ENCODE data around the gene CDH4. TPM values are rescaled to one million over a fixed set of nuclear protein-coding genes. Genes with fewer than 3 reads are reported as not detected.
"Not testable (repeated sequence)": the region's sequence is repeated elsewhere in the genome, so short reads cannot be mapped to it uniquely, and the experiment has no call there.

CDH4 gene
- total and polyA plus RNA-seq, 4 donors: 0.06 to 0.10 TPM; not detected in 2

- H3K4me1 ChIP-seq (ENCODE audit: control insufficient read depth in 1 of 2, insufficient read depth in 2 of 2, low read length in 2 of 2): no peaks in the 10 kb centered on the region
- ATAC-seq (ENCODE audit: low FRiP score): no peak
- no peak overlapping the region for H3K4me3 ChIP-seq (ENCODE audit: low read length in 2 of 2)
- no peak for DNase-seq
- H3K9me3 ChIP-seq (ENCODE audit: control insufficient read depth, low read length): peaks cover 2% of the 10 kb centered on the region
- H3K27ac ChIP-seq (ENCODE audit: low read depth in 1 of 2, low read length in 2 of 2): no peak overlapping the region
- intact Hi-C loops (cut with DNase I): no loop called here
- peaks cover 0 to 2% of the 10 kb centered on the region in 2 donors for H3K36me3 ChIP-seq (ENCODE audit: control insufficient read depth in 1 of 2, insufficient read depth in 2 of 2, low read length in 1 of 2)
- no peaks in the 10 kb centered on the region for H3K27me3 ChIP-seq (ENCODE audit: control insufficient read depth in 1 of 2, insufficient read depth in 2 of 2, low read length in 1 of 2)
- 72 to 80% methylated on average over 9 of the region's 9 CpGs for WGBS, 2 donors
Observed at GRCh38 chr20:61976263-61976643, 724.2 kb downstream of the CDH4 start.

DNA sequence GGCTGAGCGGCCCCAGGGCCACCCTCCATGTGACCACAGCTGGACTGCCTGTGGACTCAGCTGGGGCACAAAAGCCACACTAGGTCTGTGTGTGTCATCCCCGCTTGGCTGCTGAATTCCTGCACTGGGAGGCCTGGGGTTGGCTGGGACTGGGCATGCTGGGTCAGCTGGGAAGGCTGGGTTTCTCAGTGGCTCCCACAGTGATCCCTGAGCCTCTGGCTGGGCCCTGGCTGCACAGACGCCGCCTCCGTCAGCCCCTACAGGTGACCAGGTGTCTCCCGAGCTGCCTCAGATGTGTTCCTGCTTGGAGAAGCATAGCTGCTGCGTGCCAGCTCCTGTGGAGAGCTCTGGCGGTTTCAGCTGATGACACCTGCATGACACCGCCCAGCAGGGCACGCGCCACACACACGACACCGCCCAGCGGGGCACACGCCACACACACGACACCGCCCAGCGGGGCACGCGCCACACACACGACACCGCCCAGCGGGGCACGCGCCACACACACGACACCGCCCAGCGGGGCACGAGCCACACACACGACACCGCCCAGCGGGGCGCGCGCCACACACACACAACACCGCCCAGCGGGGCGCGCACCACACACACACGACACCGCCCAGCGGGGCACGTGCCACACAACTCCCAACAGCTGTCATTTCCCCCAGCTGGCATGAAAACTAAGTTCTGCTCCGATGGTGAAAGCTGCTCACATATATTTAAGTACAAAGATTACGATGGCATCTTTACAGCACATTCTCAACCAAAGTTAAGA, 724.8 kb downstream of the CDH4 start:
- no peak overlapping the region for H3K4me3 ChIP-seq (ENCODE audit: low read length in 2 of 2)
- no peaks in the 10 kb centered on the region for H3K4me1 ChIP-seq (ENCODE audit: control insufficient read depth in 1 of 2, insufficient read depth in 2 of 2, low read length in 2 of 2)
- ATAC-seq (ENCODE audit: low FRiP score) (no peak), DNase-seq (peak in 1 of 2 donors; percentile 57)
- no peaks in the 10 kb centered on the region for H3K27me3 ChIP-seq (ENCODE audit: control insufficient read depth in 1 of 2, insufficient read depth in 2 of 2, low read length in 1 of 2)
- peaks cover 0 to 2% of the 10 kb centered on the region in 2 donors for H3K36me3 ChIP-seq (ENCODE audit: control insufficient read depth in 1 of 2, insufficient read depth in 2 of 2, low read length in 1 of 2)
- intact Hi-C loops (cut with DNase I): no loop called here
- 94 to 97% methylated on average over 35 to 45 of the region's 45 CpGs for WGBS, 2 donors
- H3K27ac ChIP-seq (ENCODE audit: low read depth in 1 of 2, low read length in 2 of 2): no peak overlapping the region
- H3K9me3 ChIP-seq (ENCODE audit: control insufficient read depth, low read length): peaks cover 2% of the 10 kb centered on the region

- H3K27me3 ChIP-seq (ENCODE audit: control insufficient read depth in 1 of 2, insufficient read depth in 2 of 2, low read length in 1 of 2): no peaks in the 10 kb centered on the region
- peaks cover 2% of the 10 kb centered on the region for H3K9me3 ChIP-seq (ENCODE audit: control insufficient read depth, low read length)
- no peak overlapping the region for H3K4me3 ChIP-seq (ENCODE audit: low read length in 2 of 2)
- peaks cover 0 to 2% of the 10 kb centered on the region in 2 donors for H3K36me3 ChIP-seq (ENCODE audit: control insufficient read depth in 1 of 2, insufficient read depth in 2 of 2, low read length in 1 of 2)
- H3K4me1 ChIP-seq (ENCODE audit: control insufficient read depth in 1 of 2, insufficient read depth in 2 of 2, low read length in 2 of 2): no peaks in the 10 kb centered on the region
- peak in 1 of 2 donors; percentile 39 for DNase-seq
- intact Hi-C loops (cut with DNase I): no loop called here
- no peak overlapping the region for H3K27ac ChIP-seq (ENCODE audit: low read depth in 1 of 2, low read length in 2 of 2)
- ATAC-seq (ENCODE audit: low FRiP score): no peak
- 89 to 90% methylated on average over 10 of the region's 10 CpGs for WGBS, 2 donors
Observed at GRCh38 chr20:61977419-61977786, 725.3 kb downstream of the CDH4 start.

- intact Hi-C loops (cut with DNase I): no loop called here
- no peak for ATAC-seq (ENCODE audit: low FRiP score)
- peaks cover 0 to 3% of the 10 kb centered on the region in 2 donors for H3K36me3 ChIP-seq (ENCODE audit: control insufficient read depth in 1 of 2, insufficient read depth in 2 of 2, low read length in 1 of 2)
Observed at GRCh38 chr20:61978491-61978890, 726.4 kb downstream of the CDH4 start.

DNA sequence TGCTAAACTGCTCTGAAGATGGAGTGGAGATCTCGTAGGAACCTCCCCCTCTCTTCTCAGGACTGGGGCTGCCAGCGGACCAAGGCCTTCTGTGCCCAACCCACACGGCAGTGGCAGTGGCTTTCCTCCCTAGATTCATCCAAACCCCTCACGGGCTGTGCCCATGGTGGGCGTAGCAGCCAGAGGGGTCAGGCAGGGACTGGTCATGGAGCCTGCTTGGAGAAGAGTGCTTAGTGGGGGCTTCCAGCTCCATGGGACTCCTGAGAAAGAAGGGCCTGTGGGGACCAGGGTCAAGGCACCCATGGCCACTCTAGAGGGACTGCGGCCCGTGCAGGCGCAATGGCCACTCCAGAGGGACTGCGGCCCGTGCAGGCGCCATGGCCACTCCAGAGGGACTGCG, 727.0 kb downstream of the CDH4 start:
- 79 to 90% methylated on average over 9 to 12 of the region's 12 CpGs for WGBS, 2 donors
- intact Hi-C loops (cut with DNase I): no loop called here
- DNase-seq: peak in 1 of 2 donors; percentile 37
- H3K27ac ChIP-seq (ENCODE audit: low read depth in 1 of 2, low read length in 2 of 2): no peak overlapping the region
- peaks cover 0 to 3% of the 10 kb centered on the region in 2 donors for H3K36me3 ChIP-seq (ENCODE audit: control insufficient read depth in 1 of 2, insufficient read depth in 2 of 2, low read length in 1 of 2)
- H3K27me3 ChIP-seq (ENCODE audit: control insufficient read depth in 1 of 2, insufficient read depth in 2 of 2, low read length in 1 of 2): no peaks in the 10 kb centered on the region
- H3K4me3 ChIP-seq (ENCODE audit: low read length in 2 of 2): no peak overlapping the region
- no peak for ATAC-seq (ENCODE audit: low FRiP score)
- H3K4me1 ChIP-seq (ENCODE audit: control insufficient read depth in 1 of 2, insufficient read depth in 2 of 2, low read length in 2 of 2): no peaks in the 10 kb centered on the region
- H3K9me3 ChIP-seq (ENCODE audit: control insufficient read depth, low read length): no peaks in the 10 kb centered on the region

More at GRCh38 chr20:61978491-61978890, 726.4 kb downstream of the CDH4 start:
- peak in 1 of 2 donors; percentile 45 for DNase-seq
- 95 to 98% methylated on average over 20 of the region's 20 CpGs for WGBS, 2 donors
- Histone ChIP-seq H3K27me3 (ENCODE audit: control insufficient read depth in 1 of 2, insufficient read depth in 2 of 2, low read length in 1 of 2) (no peaks in the 10 kb centered on the region), H3K27ac (ENCODE audit: low read depth in 1 of 2, low read length in 2 of 2) (no peak overlapping the region), H3K4me1 (ENCODE audit: control insufficient read depth in 1 of 2, insufficient read depth in 2 of 2, low read length in 2 of 2) (no peaks in the 10 kb centered on the region), H3K9me3 (ENCODE audit: control insufficient read depth, low read length) (no peaks in the 10 kb centered on the region), H3K4me3 (ENCODE audit: low read length in 2 of 2) (no peak overlapping the region)

GRCh38 chr20:61979701-61980635, 727.9 kb downstream of the CDH4 start:
- peaks cover 0 to 3% of the 10 kb centered on the region in 2 donors for H3K36me3 ChIP-seq (ENCODE audit: control insufficient read depth in 1 of 2, insufficient read depth in 2 of 2, low read length in 1 of 2)
- ATAC-seq (ENCODE audit: low FRiP score) (no peak), DNase-seq (peak in 1 of 2 donors; percentile 71)
- intact Hi-C loops (cut with DNase I): no loop called here
- 95 to 96% methylated on average over 65 of the region's 65 CpGs for WGBS, 2 donors
- no peaks in the 10 kb centered on the region for H3K27me3 ChIP-seq (ENCODE audit: control insufficient read depth in 1 of 2, insufficient read depth in 2 of 2, low read length in 1 of 2)
- no peaks in the 10 kb centered on the region for H3K9me3 ChIP-seq (ENCODE audit: control insufficient read depth, low read length)
- H3K4me1 ChIP-seq (ENCODE audit: control insufficient read depth in 1 of 2, insufficient read depth in 2 of 2, low read length in 2 of 2): no peaks in the 10 kb centered on the region
- H3K4me3 ChIP-seq (ENCODE audit: low read length in 2 of 2): no peak overlapping the region
- H3K27ac ChIP-seq (ENCODE audit: low read depth in 1 of 2, low read length in 2 of 2): no peak overlapping the region

- peak in 1 of 2 donors; percentile 77 for DNase-seq
- H3K36me3 ChIP-seq (ENCODE audit: control insufficient read depth in 1 of 2, insufficient read depth in 2 of 2, low read length in 1 of 2): peaks cover 0 to 3% of the 10 kb centered on the region in 2 donors
- ATAC-seq (ENCODE audit: low FRiP score): no peak
- H3K27me3 ChIP-seq (ENCODE audit: control insufficient read depth in 1 of 2, insufficient read depth in 2 of 2, low read length in 1 of 2): no peaks in the 10 kb centered on the region
- intact Hi-C loops (cut with DNase I): no loop called here
- H3K27ac ChIP-seq (ENCODE audit: low read depth in 1 of 2, low read length in 2 of 2): no peak overlapping the region
- no peak overlapping the region for H3K4me3 ChIP-seq (ENCODE audit: low read length in 2 of 2)
- H3K4me1 ChIP-seq (ENCODE audit: control insufficient read depth in 1 of 2, insufficient read depth in 2 of 2, low read length in 2 of 2): no peaks in the 10 kb centered on the region
- 83 to 84% methylated on average over 22 of the region's 22 CpGs for WGBS, 2 donors
- no peaks in the 10 kb centered on the region for H3K9me3 ChIP-seq (ENCODE audit: control insufficient read depth, low read length)
Observed at GRCh38 chr20:61980647-61981583, 728.9 kb downstream of the CDH4 start.

GRCh38 chr20:61981691-61982090, 729.6 kb downstream of the CDH4 start:
- WGBS, 2 donors: 83 to 85% methylated on average over 10 to 11 of the region's 11 CpGs
- H3K4me3 ChIP-seq (ENCODE audit: low read length in 2 of 2); DNase-seq: not testable (repeated sequence)

More at GRCh38 chr20:61981691-61982090, 729.6 kb downstream of the CDH4 start:
- H3K4me1 ChIP-seq (ENCODE audit: control insufficient read depth in 1 of 2, insufficient read depth in 2 of 2, low read length in 2 of 2); H3K27me3 ChIP-seq (ENCODE audit: control insufficient read depth in 1 of 2, insufficient read depth in 2 of 2, low read length in 1 of 2); H3K27ac ChIP-seq (ENCODE audit: low read depth in 1 of 2, low read length in 2 of 2); H3K36me3 ChIP-seq (ENCODE audit: control insufficient read depth in 1 of 2, insufficient read depth in 2 of 2, low read length in 1 of 2); H3K9me3 ChIP-seq (ENCODE audit: control insufficient read depth, low read length); ATAC-seq (ENCODE audit: low FRiP score); intact Hi-C loops (cut with DNase I): not testable (repeated sequence)
